Measurements from ENCODE around the gene TMEM217. TPM values are rescaled to one million over a fixed set of nuclear protein-coding genes. Genes with fewer than 3 reads are reported as not detected.
"Not testable (repeated sequence)": the region's sequence is repeated elsewhere in the genome, so short reads cannot be mapped to it uniquely, and the experiment has no call there.

TMEM217 gene
- total and polyA plus RNA-seq, 2 experiments from 2014 or later: 0.87 to 2.1 TPM

DNA sequence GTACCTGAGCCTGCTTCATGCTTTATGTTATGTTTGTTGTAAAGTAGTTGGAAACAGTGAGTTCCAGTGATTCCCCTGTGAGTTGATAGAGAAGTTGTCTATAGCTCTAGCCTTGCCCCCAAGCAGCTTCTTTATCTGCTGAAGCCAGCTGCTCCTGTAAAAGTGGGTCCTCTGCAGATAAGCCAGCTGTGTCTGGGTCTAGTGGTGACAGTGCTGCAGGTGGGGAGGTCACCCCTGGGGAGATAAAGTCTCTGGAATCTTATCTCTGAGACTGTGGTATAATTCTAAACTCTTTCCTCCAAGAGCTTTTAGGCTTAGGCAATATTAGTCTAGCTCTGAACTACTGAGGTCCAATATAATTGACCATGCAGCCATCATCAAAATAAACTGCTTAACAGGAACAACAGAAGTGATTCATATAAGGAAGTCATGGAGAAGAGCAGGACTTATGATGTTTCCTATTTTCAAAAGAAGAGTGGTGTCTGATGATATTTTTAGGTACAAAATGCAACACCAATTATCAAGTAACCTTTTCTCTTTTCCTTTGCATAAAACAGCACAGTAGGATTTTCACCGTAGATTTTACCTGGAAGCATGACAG lies 44.2 kb upstream of the TMEM217 start:
- no peak overlapping the region for H2AFZ ChIP-seq
- no peaks in the 10 kb centered on the region for H3K9me2 ChIP-seq (replicated peaks; ENCODE audit: insufficient read depth)
- H3K79me2 ChIP-seq: no peaks in the 10 kb centered on the region
- no peak for DNase-seq (ENCODE audit: low spot score)
- TF ChIP-seq EZH2phosphoT487 (IDR thresholded peaks at IDR 0.05; ENCODE audit: low read depth, severe bottlenecking, unreplicated experiment) (no peak), EZH2 (IDR thresholded peaks at IDR 0.05; ENCODE audit: borderline replicate concordance) (no peak)
- TF ChIP-seq, protein P1, sequence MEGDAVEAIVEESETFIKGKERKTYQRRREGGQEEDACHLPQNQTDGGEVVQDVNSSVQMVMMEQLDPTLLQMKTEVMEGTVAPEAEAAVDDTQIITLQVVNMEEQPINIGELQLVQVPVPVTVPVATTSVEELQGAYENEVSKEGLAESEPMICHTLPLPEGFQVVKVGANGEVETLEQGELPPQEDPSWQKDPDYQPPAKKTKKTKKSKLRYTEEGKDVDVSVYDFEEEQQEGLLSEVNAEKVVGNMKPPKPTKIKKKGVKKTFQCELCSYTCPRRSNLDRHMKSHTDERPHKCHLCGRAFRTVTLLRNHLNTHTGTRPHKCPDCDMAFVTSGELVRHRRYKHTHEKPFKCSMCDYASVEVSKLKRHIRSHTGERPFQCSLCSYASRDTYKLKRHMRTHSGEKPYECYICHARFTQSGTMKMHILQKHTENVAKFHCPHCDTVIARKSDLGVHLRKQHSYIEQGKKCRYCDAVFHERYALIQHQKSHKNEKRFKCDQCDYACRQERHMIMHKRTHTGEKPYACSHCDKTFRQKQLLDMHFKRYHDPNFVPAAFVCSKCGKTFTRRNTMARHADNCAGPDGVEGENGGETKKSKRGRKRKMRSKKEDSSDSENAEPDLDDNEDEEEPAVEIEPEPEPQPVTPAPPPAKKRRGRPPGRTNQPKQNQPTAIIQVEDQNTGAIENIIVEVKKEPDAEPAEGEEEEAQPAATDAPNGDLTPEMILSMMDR (IDR thresholded peaks at IDR 0.05; ENCODE audit: poor library complexity): no peak
- H3K36me3 ChIP-seq (replicated peaks; ENCODE audit: insufficient read depth, low read depth): no peaks in the 10 kb centered on the region
- no peaks in the 10 kb centered on the region for H3K9me3 ChIP-seq (ENCODE audit: low read depth)
- H3K4me3 ChIP-seq: no peak overlapping the region
- no peak overlapping the region for H3K27ac ChIP-seq
- peaks cover 4% of the 10 kb centered on the region for H3K4me1 ChIP-seq (ENCODE audit: insufficient read depth)
- 95% methylated on average over 1 of the region's 1 CpG for WGBS (ENCODE audit: low lambda C conversion rate, missing lambda C conversion rate)
- H4K20me1 ChIP-seq (ENCODE audit: insufficient read depth, poor library complexity, severe bottlenecking): no peaks in the 10 kb centered on the region
- H3K27me3 ChIP-seq: no peaks in the 10 kb centered on the region
- H3K4me2 ChIP-seq: no peak overlapping the region

DNA sequence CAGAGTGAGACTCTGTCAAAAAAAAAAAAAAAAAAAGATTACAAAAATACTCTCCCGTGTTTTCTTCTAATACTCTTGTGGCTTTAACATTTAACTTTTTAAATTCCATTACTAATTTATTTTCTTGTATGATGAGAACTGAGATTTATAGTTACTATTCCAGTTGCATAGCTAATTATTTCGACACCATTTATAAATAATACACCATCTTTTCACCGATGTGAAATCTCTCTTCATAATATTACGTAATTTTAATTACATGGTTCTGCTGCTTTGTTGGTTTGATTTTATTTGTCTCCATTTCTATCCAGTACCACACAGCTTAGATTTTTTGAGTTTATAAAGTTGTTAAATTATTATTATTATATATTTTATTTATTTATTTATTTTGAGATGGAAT lies 42.0 kb upstream of the TMEM217 start:
- H3K4me3 ChIP-seq: no peak overlapping the region
- no peaks in the 10 kb centered on the region for H3K9me2 ChIP-seq (replicated peaks; ENCODE audit: insufficient read depth)
- H4K20me1 ChIP-seq (ENCODE audit: insufficient read depth, poor library complexity, severe bottlenecking): no peaks in the 10 kb centered on the region
- H3K36me3 ChIP-seq (replicated peaks; ENCODE audit: insufficient read depth, low read depth): no peaks in the 10 kb centered on the region
- no peak overlapping the region for H3K4me2 ChIP-seq
- TF ChIP-seq, protein P1 (IDR thresholded peaks at IDR 0.05; ENCODE audit: poor library complexity): no peak
- no peak for TF ChIP-seq EZH2phosphoT487 (IDR thresholded peaks at IDR 0.05; ENCODE audit: low read depth, severe bottlenecking, unreplicated experiment)
- no peak for TF ChIP-seq EZH2 (IDR thresholded peaks at IDR 0.05; ENCODE audit: borderline replicate concordance)
- H3K4me1 ChIP-seq (ENCODE audit: insufficient read depth): peaks cover 4% of the 10 kb centered on the region
- no peaks in the 10 kb centered on the region for H3K9me3 ChIP-seq (ENCODE audit: low read depth)
- H3K79me2 ChIP-seq: no peaks in the 10 kb centered on the region
- no peaks in the 10 kb centered on the region for H3K27me3 ChIP-seq
- no peak overlapping the region for H3K27ac ChIP-seq
- 94% methylated on average over 4 of the region's 4 CpGs for WGBS (ENCODE audit: low lambda C conversion rate, missing lambda C conversion rate)
- DNase-seq (ENCODE audit: low spot score): no peak
- H2AFZ ChIP-seq: no peak overlapping the region

DNA sequence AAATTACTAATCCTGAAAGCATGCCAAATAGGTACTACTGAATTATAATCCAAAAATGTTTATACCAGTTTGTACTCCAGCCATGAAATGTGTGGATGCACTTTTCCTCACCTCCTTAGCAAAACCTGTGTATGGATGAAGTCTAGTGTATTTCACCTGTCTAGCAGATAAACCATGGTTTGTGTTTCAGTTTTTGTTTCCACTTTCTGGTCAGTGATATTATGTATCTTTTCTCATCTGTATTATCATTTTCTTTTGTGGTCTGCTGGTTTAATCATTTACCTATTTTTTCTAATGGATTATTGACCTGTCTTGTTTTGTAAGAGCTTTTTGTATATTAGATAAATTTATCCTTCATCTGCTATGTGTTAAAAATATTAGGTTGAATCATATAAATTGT lies 41.0 kb upstream of the TMEM217 start:
- H3K4me2 ChIP-seq: no peak overlapping the region
- H2AFZ ChIP-seq: no peak overlapping the region
- no peaks in the 10 kb centered on the region for H3K36me3 ChIP-seq (replicated peaks; ENCODE audit: insufficient read depth, low read depth)
- H3K9me3 ChIP-seq (ENCODE audit: low read depth): no peaks in the 10 kb centered on the region
- TF ChIP-seq, protein P1 (IDR thresholded peaks at IDR 0.05; ENCODE audit: poor library complexity): no peak
- TF ChIP-seq EZH2 (IDR thresholded peaks at IDR 0.05; ENCODE audit: borderline replicate concordance): no peak
- TF ChIP-seq EZH2phosphoT487 (IDR thresholded peaks at IDR 0.05; ENCODE audit: low read depth, severe bottlenecking, unreplicated experiment): no peak
- H3K27ac ChIP-seq: no peak overlapping the region
- H3K27me3 ChIP-seq: no peaks in the 10 kb centered on the region
- H3K4me3 ChIP-seq: no peak overlapping the region
- no peaks in the 10 kb centered on the region for H3K9me2 ChIP-seq (replicated peaks; ENCODE audit: insufficient read depth)
- no peaks in the 10 kb centered on the region for H3K79me2 ChIP-seq
- no peaks in the 10 kb centered on the region for H4K20me1 ChIP-seq (ENCODE audit: insufficient read depth, poor library complexity, severe bottlenecking)
- H3K4me1 ChIP-seq (ENCODE audit: insufficient read depth): peaks cover 4% of the 10 kb centered on the region
- DNase-seq (ENCODE audit: low spot score): no peak

DNA sequence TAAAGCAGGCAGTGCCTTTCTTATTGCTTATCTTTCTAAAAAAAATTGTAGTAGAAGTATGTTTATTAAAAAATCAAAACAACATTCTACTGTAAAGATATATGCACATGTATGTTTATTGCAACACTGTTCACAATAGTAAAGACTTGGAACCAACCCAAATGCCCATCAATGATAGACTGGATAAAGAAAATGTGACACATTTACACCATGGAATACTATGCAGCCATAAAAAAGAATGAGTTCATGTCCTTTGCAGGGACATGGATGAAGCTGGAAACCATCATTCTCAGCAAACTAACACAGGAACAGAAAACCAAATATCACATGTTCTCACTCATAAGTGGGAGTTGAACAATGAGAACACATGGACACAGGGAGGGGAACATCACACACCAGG lies 39.7 kb upstream of the TMEM217 start:
- not testable (repeated sequence) for H3K9me3 ChIP-seq (ENCODE audit: low read depth); H3K4me1 ChIP-seq (ENCODE audit: insufficient read depth); H4K20me1 ChIP-seq (ENCODE audit: insufficient read depth, poor library complexity, severe bottlenecking); H3K27ac ChIP-seq; H2AFZ ChIP-seq; H3K27me3 ChIP-seq; DNase-seq (ENCODE audit: low spot score); H3K9me2 ChIP-seq (replicated peaks; ENCODE audit: insufficient read depth); H3K4me2 ChIP-seq; H3K4me3 ChIP-seq; H3K79me2 ChIP-seq; H3K36me3 ChIP-seq (replicated peaks; ENCODE audit: insufficient read depth, low read depth)

Measured in hepatocyte (in vitro differentiated cells).